Esophagus (tissue), 2 donors: Measurements from ENCODE around the gene GAS2L2. TPM values are rescaled to one million over a fixed set of nuclear protein-coding genes. Genes with fewer than 3 reads are reported as not detected.

Source experiments
- H3K27ac ChIP-seq, 2 donors: one replicate each; pipeline ENCODE4 v1.5.1; 2013; ENCODE audit warnings: low read depth in 2 of 2, mild to moderate bottlenecking in 2 of 2, inconsistent platforms in 1 of 2, low read length in 1 of 2, moderate library complexity in 1 of 2
- H3K27me3 ChIP-seq, 2 donors: one replicate each; pipeline ENCODE4 v1.6.1; 2013; ENCODE audit warnings: low read length in 2 of 2, control low read depth in 1 of 2, mild to moderate bottlenecking in 1 of 2; ENCODE audit not compliant: insufficient read depth in 2 of 2, control insufficient read depth in 1 of 2
- H3K36me3 ChIP-seq, 2 donors: one replicate each; pipeline ENCODE4 v1.6.1; 2013; ENCODE audit warnings: low read length in 1 of 2; ENCODE audit not compliant: control insufficient read depth in 2 of 2, insufficient read depth in 2 of 2
- H3K4me1 ChIP-seq, 2 donors: one replicate each; pipeline ENCODE4 v1.6.1; 2013; ENCODE audit warnings: low read length in 1 of 2; ENCODE audit not compliant: control insufficient read depth in 2 of 2, insufficient read depth in 2 of 2
- H3K4me3 ChIP-seq, 2 donors: one replicate each; pipeline ENCODE4 v1.5.1; 2013; ENCODE audit warnings: low read length in 2 of 2, mild to moderate bottlenecking in 2 of 2, low read depth in 1 of 2, moderate library complexity in 1 of 2
- H3K9me3 ChIP-seq, 2 donors: one replicate each; pipeline ENCODE4 v1.6.1; 2013; ENCODE audit warnings: mild to moderate bottlenecking in 2 of 2, low read depth in 1 of 2, low read length in 1 of 2, moderate library complexity in 1 of 2; ENCODE audit not compliant: control insufficient read depth in 2 of 2, insufficient read depth in 1 of 2
- WGBS, 2 donors: extraction: QIAGEN DNeasy Blood & Tissue Kit; methylation state at CpG; one replicate each; pipeline ENCODE4 v1.1.7; 2013; 5-methylcytosine and 5-hydroxymethylcytosine counted together
- polyA plus RNA-seq, 2 donors: library from polyadenylated mRNA; stranded (reverse); fragments of 200-250 nt; gene quantifications; one replicate each; pipeline ENCODE4 v1.2.3, GENCODE V29; 2013
- donor health status: healthy with polysubstance abuse.
- donor health status: Bipolar disorder and iron deficiency.

GAS2L2 gene
- polyA plus RNA-seq, 2 donors: 0.01 to 0.08 TPM

DNA sequence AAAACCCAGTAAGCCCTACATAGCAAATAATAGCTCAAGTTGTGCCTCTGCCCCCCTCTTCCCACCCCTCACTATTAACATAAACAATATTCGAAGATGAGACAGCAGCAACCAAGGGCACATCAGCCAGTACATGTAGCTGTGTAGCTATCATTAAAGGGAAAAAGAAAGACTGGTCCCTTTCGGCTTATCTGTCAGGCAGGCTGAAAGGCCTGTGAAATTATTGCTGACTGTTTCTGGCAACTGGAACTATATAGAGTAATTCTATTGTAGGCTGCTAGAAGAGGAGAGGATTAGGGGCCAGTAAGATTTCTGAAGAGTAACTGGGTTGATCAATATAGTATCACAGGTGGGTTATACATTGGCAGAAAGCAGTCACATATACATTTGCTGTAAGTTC lies 58.1 kb downstream of the GAS2L2 start:
- H3K36me3 ChIP-seq: peaks cover 2 to 3% of the 10 kb centered on the region in 2 donors
- WGBS, 2 donors: 83 to 88% methylated on average over 2 of the region's 2 CpGs
- H3K4me1 ChIP-seq: no peaks in the 10 kb centered on the region
- H3K27me3 ChIP-seq: no peaks in the 10 kb centered on the region
- no peak overlapping the region for H3K4me3 ChIP-seq
- no peaks in the 10 kb centered on the region for H3K9me3 ChIP-seq
- H3K27ac ChIP-seq: no peak overlapping the region

Other genes with a start within 250 kb of the GAS2L2 start
- gene SLFN12L, start 215.6 kb downstream of the GAS2L2 start, polyA plus RNA-seq: under 1 TPM; 0.25 to 0.55 TPM
- gene SLFN14, start 192.4 kb downstream of the GAS2L2 start, polyA plus RNA-seq: not detected
- 1 to 10 TPM; 2.4 TPM for gene PEX12, start 174.7 kb downstream of the GAS2L2 start, polyA plus RNA-seq
- 10 to 100 TPM; 13.2 to 14.3 TPM for gene AP2B1, start 165.9 kb downstream of the GAS2L2 start, polyA plus RNA-seq
- under 1 TPM; 0.28 to 0.53 TPM for gene RASL10B, start 21.6 kb downstream of the GAS2L2 start, polyA plus RNA-seq
- under 1 TPM in 1 of 2 donors, not detected in 1; 0.14 TPM for gene C17orf50, start 7.6 kb upstream of the GAS2L2 start, polyA plus RNA-seq
- 10 to 100 TPM; 14.8 to 21.7 TPM for gene MMP28, start 42.4 kb upstream of the GAS2L2 start, polyA plus RNA-seq
- 100 to 1,000 TPM in 1 of 2 donors, 10 to 100 TPM in 1; 89.5 to 110 TPM for gene TAF15, start 56.2 kb upstream of the GAS2L2 start, polyA plus RNA-seq
- gene HEATR9, start 115.7 kb upstream of the GAS2L2 start, polyA plus RNA-seq: under 1 TPM; 0.05 to 0.08 TPM
- gene CCL5, start 127.1 kb upstream of the GAS2L2 start, polyA plus RNA-seq: 1 to 10 TPM; 6.3 to 6.9 TPM
- under 1 TPM; 0.55 TPM for gene RDM1, start 177.5 kb upstream of the GAS2L2 start, polyA plus RNA-seq
- gene LYZL6, start 190.5 kb upstream of the GAS2L2 start, polyA plus RNA-seq: not detected
- gene CCL16, start 228.3 kb upstream of the GAS2L2 start, polyA plus RNA-seq: under 1 TPM; 0.08 to 0.24 TPM
- 10 to 100 TPM; 21.9 to 32.3 TPM for gene CCL14, start 233.5 kb upstream of the GAS2L2 start, polyA plus RNA-seq
- under 1 TPM in 1 of 2 donors, not detected in 1; 0.06 TPM for gene CCL15, start 248.3 kb upstream of the GAS2L2 start, polyA plus RNA-seq